Neural cell (in vitro differentiated cells): Measurements from ENCODE around the gene INA.

Source experiments
- EP300 ChIP-seq: fragments of 450-650 bp; conservative IDR thresholded peaks from 2 replicates; pipeline ENCODE4 v1.6.1; 2014; ENCODE audit warnings: antibody characterized with exemption, mild to moderate bottlenecking, moderate library complexity; ENCODE audit not compliant: poor library complexity, severe bottlenecking
- EZH2 ChIP-seq: fragments of 200-600, 300-800 bp; shearing (Covaris generic), sonication (generic); IDR thresholded peaks from 2 replicates; pipeline ENCODE4 v1.6.1; 2014; ENCODE audit warnings: antibody characterized with exemption, low read length, borderline replicate concordance, mild to moderate bottlenecking; ENCODE audit not compliant: insufficient read depth, poor library complexity, severe bottlenecking
- POLR2AphosphoS5 ChIP-seq: IDR thresholded peaks from 2 replicates; pipeline ENCODE4 v1.6.1; 2012
- RAD21 ChIP-seq: fragments of 450-650 bp; conservative IDR thresholded peaks from 2 replicates; pipeline ENCODE4 v1.6.1; 2014; ENCODE audit warnings: antibody characterized with exemption, mild to moderate bottlenecking, moderate library complexity
- SMC3 ChIP-seq: fragments of 450-650 bp; conservative IDR thresholded peaks from 2 replicates; pipeline ENCODE4 v1.6.1; 2014; ENCODE audit warnings: antibody characterized with exemption, mild to moderate bottlenecking, moderate library complexity; ENCODE audit not compliant: poor library complexity
- TAF1 ChIP-seq: IDR thresholded peaks from 2 replicates; pipeline ENCODE4 v1.6.1; 2012; ENCODE audit warnings: low read depth
- TF ChIP-seq, protein P1 (sequence below): fragments of 450-650 bp; IDR thresholded peaks from 2 replicates; pipeline ENCODE4 v1.5.1; 2014; ENCODE audit warnings: antibody characterized with exemption, mild to moderate bottlenecking, moderate library complexity; ENCODE audit not compliant: poor library complexity, severe bottlenecking
- TF ChIP-seq, protein P2 (sequence below): IDR thresholded peaks from 2 replicates; pipeline ENCODE4 v1.6.1; 2012; ENCODE audit warnings: borderline replicate concordance

DNA sequence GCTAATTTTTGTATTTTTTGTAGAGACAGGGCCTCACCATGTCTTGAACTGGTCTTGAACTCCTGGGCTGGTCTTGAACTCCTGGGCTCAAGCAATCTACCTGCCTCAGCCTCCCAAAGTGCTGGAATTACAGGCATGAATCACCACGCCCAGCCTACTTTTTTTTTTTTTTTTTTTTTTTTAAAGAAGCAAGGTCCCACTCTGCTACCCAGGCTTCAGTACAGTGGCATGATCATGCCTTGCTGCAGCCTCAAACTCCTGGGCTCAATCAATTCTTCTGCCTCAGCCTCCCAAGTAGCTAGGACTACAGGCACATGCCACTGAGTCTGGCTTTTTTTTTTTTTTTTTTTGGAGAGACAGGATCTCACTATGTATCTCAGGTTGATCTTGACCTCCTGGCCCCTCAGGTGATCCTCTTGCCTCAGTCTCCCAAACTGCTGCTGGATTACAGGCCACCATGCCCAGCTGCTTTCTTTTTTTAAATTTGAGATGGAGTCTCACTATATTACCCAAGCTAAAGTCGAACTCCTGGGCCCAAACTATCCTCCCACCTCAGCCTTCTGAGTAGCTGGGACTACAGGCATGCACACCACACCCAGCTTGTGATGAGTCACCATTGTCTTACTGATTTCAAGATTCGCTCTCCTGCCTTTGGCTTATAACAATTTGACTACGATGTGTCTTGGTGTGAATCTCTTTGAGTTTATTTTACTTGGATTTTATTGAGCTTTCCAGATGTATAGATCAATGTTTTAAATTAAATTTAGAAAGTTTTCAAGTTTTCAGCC lies 22.2 kb upstream of the INA start:
- TF ChIP-seq, protein P1, sequence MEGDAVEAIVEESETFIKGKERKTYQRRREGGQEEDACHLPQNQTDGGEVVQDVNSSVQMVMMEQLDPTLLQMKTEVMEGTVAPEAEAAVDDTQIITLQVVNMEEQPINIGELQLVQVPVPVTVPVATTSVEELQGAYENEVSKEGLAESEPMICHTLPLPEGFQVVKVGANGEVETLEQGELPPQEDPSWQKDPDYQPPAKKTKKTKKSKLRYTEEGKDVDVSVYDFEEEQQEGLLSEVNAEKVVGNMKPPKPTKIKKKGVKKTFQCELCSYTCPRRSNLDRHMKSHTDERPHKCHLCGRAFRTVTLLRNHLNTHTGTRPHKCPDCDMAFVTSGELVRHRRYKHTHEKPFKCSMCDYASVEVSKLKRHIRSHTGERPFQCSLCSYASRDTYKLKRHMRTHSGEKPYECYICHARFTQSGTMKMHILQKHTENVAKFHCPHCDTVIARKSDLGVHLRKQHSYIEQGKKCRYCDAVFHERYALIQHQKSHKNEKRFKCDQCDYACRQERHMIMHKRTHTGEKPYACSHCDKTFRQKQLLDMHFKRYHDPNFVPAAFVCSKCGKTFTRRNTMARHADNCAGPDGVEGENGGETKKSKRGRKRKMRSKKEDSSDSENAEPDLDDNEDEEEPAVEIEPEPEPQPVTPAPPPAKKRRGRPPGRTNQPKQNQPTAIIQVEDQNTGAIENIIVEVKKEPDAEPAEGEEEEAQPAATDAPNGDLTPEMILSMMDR: no peak
- TF ChIP-seq POLR2AphosphoS5 (no peak), RAD21 (no peak), TAF1 (no peak), EZH2 (no peak), SMC3 (no peak), EP300 (no peak)
- TF ChIP-seq, protein P2, sequence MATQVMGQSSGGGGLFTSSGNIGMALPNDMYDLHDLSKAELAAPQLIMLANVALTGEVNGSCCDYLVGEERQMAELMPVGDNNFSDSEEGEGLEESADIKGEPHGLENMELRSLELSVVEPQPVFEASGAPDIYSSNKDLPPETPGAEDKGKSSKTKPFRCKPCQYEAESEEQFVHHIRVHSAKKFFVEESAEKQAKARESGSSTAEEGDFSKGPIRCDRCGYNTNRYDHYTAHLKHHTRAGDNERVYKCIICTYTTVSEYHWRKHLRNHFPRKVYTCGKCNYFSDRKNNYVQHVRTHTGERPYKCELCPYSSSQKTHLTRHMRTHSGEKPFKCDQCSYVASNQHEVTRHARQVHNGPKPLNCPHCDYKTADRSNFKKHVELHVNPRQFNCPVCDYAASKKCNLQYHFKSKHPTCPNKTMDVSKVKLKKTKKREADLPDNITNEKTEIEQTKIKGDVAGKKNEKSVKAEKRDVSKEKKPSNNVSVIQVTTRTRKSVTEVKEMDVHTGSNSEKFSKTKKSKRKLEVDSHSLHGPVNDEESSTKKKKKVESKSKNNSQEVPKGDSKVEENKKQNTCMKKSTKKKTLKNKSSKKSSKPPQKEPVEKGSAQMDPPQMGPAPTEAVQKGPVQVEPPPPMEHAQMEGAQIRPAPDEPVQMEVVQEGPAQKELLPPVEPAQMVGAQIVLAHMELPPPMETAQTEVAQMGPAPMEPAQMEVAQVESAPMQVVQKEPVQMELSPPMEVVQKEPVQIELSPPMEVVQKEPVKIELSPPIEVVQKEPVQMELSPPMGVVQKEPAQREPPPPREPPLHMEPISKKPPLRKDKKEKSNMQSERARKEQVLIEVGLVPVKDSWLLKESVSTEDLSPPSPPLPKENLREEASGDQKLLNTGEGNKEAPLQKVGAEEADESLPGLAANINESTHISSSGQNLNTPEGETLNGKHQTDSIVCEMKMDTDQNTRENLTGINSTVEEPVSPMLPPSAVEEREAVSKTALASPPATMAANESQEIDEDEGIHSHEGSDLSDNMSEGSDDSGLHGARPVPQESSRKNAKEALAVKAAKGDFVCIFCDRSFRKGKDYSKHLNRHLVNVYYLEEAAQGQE: no peak
